NCI-H226 (cell line): Measurements from ENCODE around the gene MAP2K5.

ENCODE experiments used
- DNase-seq: peaks from one replicate; pipeline ENCODE4 v3.0.0-alpha.2; 2015

The MAP2K5 gene

DNA sequence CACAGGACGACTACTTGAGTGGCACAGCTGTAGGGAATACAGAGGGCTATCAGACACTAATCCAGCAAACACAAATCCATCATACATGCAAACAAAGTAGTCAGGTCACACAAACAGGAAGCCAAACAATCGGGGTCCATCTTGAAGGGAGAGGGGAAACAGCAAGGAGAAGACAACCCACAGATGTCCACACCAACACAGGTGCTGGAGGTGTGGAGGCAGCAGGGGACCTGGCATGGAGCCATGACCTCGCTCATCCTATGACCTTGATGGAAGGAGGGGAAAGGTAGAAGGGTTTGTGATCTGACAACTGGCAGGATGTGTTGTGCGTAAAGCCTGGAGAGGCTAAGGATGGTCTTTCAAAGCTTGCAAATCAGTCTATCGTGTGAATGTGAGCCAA is 242.9 kb downstream of the MAP2K5 start:
- DNase-seq, result no peak

DNA sequence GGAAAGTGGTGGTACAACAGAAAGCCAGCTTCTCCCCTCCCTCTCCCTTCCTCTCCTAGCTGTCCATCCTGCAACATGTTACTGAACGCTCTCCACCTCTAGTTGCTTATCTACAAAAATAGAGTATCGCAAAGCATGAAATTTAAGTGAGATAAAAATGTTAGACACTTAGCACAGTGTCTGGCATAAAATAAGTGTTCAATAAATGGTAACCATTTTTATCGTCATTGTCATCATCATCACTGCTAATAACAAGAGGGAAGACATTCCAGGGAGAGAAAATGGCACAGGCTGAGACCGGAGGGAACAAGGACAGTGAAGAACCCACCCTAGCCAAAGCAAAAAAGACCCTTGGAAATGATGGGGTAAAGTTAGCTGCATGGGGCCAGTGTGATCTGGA is 244.1 kb downstream of the MAP2K5 start:
- no peak for DNase-seq

DNA sequence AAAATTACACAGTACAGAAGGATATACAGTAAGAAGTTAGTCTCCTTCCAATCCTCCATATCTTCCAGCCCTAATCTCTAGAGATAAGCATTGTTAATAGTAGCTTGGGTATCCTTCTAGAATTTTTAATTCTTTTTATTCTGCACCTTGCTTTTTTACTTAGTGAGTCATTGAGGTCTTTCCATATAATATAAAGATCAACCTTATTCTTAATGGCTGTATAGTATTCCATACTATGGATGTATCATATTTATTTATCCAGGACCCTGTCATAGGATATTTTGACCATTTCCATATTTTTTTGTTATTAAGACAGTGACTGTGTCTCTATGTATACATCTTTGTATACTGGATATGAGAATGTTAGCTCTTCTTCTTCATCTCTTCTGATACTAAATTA is 246.5 kb downstream of the MAP2K5 start:
- DNase-seq, result no peak

DNA sequence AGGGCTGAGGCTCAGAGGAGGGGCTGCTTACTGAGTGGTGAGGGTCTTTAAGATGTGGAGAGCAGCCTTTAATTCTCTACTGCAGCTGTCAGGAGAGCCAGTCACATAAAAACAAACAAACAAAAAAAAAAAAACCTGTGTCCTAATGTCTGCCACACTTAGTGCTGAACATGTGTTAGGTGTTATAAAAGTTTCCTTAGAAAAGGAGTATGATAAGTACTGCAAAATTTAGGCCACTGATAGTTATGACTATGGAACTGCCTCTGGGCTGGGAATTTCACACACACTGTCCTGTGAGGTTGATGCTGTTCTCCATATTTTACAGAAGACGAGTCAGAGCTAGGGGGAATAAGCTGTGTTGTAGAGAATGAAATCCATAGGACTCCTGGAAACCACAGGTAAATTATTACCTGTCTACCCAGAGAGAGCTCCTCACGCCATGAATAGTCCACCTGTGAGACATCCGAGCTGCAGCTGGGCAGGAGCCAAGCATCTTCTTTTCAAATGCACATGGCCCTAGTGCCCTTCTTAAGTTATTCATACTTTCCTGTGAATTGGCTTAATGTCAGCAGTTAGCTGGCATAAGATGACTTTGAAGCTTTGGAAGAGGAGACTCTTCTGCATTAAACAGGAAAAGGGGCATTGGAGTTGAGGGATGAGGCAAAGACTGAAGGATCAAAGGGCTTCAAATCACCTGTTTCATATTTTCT is 248.3 kb downstream of the MAP2K5 start:
- DNase-seq, result no peak

DNA sequence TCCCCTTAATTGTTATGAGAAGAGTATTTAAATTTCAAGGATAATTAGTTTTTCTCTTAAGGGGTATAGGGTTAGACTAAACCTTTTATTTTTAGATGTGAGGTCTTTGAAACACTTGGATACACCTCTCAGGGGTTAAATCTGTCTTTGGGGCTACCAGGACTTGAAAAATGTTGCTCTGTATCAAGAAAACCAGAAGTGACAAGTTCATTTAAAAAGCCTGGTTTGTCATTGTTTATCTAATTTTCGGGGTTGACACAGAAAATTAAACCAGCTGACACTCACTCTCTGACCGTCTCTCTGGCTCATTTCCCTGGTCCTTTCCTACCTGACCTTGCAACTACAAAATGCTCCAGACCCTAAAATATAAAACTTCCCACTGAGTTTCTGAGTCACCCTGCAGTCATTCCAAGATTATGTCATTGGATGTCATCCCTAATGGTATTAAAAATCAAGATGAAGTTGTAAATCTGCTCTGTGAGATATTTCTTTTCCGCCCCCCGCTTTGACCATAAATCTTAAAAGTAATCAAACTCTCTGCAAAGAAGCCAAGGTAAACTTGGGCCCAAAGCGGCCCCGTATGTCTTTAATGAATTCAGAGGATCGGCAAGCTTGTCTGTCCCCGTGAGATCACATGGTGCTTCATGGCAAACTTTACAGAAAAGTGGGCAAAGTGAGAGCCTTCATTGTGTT is 249.9 kb downstream of the MAP2K5 start:
- no peak for DNase-seq

DNA sequence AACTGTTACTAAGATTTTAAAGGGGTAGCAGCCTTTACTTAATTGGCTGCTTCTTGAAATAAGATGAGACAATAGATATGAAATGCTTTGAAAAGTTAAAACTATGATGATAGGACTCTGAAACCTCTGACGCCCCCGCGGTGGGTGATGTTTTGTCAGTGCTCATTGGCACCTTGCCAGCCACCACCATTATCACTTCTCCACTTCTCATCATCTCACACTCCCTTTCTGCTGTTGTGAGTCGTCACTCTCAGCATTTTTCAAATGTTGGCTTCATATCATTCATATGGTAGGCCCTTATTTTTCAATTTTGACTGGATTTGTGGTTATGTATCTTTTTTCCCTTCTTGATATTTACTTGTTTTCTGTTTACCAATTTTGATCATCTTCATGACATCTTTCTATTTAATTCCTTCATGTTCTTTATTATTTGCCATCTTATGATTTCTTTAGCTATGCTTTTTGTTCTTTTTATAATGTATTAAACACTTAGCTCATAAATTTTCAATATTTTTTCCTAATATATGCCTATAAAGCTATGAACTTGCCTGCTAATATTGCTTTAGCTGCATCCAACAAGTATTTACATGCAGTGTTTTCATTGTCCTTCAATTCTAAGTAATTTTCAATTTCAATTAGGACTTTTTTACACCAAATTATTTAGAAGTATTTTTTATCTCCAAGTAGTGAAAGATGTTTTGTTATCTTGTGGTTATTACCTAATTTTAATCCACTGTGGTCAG is 252.5 kb downstream of the MAP2K5 start:
- peak; percentile 42 for DNase-seq

DNA sequence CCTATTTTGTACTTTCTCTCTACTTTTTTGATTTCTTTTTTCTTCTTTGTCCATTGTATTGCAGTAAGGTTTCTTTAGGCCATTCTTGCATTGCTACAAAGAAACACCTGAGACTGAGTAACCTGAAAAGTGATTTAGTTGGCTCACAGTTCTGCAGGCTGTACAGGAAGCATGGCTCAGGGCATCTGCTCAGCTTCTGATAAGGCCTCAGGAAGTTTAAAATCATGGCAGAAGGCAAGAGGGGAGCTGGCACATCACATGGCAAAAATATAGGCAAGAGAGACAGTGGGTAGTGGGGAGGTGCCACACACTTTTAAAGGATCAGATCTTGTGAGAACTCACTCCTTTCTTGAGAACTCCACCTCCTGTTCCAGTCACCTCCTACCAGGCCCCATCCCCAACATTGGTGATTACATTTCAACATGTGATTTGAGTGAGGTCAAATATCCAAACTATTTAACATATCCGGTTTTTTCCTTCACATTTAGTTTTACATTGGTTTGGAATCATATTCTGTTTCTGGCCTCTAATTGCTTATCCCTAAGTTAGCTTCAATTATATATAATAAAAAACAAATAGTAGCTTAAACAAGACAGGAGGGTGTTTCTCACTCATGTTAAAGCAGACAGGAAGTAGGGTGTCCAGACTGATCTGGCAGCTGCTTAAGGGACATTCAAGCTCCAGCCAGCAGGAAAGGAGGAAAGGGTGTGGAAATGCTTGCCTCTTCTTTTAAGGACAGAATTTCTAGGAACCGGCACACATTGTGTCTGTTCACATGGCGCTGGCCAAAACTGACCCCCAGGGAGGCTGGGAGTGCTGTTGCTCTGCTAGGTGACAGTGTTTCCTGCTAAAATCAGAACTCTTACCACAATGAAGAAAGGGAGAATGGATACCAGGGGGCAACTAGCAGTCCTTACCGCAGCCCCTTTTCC is 254.0 kb downstream of the MAP2K5 start:
- DNase-seq, result no peak

DNA sequence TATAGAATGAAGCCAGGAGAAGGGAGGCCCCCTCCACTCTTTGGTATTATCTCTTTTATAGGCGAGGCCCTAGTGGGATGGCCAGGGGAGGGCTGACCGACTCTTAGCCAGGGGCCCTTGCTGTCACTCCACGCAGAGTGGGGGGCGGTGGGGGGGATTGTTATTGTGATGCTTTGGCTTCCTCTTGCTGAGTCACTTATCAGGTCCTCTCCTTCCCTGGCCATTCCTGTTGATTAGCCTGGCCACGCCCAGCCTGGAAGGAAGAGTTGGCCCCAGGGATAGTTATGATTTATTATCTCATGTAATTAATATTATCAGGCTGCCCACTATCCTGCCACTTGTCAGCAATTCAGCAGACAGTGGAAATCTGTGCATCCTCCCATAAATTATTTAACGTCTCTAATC is 257.3 kb downstream of the MAP2K5 start:
- DNase-seq, result peak; percentile 48

DNA sequence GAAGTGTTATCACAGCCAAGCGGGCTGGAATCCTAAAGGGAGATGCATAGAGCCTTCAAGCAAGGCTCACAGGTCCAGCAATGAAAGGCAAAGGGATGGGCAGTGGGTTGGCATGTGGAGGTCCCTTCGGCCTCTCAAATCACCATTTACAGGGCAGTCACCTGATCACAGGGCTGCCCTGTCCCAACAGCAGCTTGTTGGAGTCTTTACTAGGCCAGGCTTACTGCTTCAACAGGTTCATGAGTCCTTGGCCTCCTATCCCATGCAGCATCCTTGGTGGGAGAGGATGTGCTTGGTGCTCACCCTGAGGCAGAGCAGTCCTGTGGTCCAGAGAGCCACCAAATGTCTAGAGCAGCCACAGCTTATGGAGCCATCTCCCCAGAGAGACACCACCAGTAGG is 258.6 kb downstream of the MAP2K5 start:
- DNase-seq, result no peak

DNA sequence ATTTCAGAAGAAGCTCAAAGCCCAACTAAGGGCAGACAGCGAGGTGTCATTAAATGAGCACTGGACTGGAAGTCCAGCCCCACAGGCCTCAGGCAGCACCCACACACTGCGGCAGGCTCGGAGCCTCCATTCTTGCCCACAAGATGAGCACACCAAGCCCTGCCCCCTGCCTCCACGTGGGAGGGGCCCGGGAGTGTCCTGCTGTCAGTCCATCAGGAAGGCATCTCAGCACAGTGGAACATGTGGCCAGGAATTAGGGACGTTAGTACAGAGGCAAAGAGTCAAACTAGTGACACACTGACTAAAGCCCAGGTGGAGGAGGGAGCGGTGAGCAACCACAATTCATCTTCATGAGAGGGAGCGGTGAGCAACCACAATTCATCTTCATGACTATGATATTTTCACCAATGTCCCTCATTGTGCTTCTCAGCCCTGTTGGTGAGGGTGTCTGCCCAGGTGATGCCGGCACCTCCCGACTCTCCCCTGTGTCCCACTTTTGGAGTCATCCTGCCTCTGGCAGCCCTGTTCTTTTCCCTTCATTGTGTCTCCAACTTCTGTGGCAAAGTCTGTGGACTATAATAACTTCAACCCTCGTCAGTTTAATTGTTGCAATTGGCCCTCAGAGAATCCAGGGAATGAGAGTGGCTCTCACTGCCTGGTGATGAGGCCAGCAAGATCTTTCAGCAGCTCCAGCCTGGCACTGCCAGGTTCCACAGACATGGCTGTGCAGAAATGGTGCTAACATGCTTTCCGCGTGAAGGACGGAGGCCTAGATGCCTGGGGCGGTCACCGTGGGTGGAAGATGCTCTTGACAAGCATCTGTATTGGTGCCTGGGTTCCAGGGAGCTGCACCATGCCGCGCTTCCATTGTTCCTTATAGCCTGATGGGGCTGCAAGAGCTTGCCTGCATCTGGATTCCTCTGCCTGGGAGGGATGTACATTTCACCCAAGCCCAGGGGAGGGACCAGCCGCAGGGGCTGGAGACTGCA is 259.7 kb downstream of the MAP2K5 start:
- DNase-seq, result no peak

DNA sequence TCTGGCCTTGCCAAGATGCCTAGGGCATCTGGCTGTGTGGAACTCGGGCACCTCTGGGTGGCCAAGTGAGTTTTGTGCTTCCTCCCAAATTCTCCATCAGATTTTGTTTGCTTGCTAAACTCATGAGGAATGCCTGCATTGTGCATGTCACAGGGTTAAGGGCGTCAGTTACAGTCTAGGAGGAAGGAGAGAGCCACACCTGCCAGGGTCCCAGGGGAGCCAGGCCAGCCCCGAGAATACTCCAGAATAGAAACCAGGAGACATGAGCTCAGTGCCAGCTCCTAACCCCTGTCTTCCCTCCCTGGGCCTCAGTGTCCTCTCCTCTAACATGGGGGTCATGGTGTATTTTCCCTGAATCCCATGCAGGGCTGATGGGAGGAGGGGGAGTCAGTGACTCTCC is 260.8 kb downstream of the MAP2K5 start:
- DNase-seq, result no peak

DNA sequence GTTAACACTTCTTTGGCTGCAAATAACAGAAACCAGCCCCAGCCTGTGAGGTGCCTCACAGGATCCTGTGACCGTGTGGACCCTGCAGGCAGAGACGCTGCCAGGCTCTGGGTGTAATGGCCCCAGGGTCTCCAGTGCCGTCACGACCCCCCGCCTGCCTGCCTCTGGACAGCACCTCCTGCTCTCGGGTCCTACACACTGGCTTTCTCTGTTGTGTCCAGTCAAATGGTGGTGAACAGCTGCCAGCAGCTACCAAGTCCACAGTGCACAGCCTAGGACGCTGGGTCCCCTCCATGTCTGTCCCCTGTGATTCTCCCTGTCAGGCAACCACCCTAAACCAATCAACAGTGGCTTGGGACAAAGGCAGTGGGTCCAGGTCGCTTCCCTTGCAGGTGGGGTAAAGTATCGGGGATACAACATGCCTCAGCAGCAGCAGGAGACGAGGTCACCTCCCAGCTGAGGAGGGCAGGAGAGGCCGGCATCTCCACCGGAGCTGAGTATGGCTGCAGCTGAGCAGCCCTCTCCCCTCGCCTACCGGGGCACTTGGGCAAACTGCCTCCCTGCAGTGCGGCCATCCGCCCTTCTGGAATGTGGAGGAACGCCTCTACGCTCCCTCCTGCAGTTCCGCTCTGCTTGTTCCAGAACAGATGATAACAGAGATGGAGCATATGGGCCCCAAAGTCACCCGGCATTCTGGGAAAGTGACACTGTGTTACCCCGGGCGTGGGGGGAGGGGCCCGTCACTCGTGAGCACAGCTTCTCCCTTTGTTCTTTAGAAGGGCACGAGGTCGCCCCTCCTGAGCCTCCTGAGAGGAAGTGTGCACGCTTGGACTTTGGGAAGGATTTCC is 261.7 kb downstream of the MAP2K5 start:
- no peak for DNase-seq

DNA sequence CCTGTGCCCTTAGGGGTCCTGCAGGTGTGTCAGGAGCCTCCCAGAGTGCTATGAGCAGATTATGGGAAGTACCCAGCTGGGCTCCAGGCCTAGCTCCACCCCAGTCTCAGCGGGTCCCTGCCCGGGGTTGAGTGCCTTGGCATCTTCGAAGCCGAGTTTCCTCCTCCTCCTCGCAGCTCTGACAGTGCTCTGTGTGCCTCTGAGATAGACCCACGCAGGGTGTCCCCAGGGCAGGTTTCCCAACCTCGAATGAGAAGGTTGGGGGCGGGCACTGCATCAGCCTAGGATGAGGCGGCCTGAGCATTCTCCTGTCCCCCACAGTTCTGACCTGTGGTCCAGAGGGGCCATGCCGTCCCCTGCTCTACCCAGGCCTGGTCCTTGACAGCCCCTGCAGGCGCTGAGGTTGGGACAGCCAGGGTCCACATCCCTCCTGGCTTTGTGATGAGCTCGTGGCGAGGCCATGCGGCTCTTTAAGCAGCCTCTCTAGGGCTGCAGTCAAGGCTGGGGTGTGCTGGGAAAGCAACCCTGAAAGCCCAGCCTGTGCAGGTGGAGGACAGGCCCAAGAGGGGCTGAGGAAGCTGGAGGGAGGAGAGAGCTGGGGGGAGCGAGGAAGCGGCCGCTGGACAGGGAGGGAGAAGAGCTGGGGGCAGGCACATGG is 262.6 kb downstream of the MAP2K5 start:
- DNase-seq, result no peak

DNA sequence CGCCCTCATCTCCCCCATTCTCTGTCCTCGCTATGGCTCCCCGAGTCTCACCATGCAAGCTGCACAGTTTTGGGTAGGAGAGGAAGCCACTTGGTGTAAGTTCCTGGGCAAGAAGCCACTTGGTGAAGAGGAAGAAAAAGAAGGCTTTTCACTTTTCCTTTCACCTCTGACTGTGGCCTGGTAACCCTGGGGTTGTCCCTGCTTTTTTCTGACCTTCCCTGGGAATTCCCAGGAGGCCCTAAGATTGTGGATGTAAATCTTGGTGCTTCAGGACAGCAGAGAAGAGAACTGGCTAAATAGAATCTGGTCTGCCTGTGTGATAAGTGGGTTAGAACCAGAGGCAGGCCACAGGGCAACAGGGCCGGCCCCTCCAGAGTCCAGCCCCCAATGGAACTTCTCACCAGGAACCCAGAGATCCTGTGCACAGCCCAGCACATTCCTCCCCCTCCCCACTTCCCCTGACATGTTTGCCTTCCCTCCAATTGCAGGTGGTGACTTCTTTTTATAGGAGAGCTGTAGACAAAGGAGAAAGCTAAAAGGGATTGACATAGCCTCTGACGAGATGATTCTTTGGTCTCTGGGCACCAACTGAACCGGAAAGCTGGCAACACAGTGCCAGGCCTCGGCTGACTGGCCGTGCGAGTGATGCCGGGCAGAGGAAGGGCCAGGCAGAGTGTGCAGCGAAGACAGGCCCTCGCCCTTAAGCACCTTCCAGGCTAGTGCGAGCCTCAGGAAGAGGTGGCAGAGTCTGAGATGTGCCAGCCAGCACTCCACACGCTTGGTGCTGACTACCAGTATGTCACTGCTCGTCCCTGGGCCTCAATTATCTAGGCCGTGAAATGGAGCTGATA is 263.4 kb downstream of the MAP2K5 start:
- DNase-seq, result no peak

DNA sequence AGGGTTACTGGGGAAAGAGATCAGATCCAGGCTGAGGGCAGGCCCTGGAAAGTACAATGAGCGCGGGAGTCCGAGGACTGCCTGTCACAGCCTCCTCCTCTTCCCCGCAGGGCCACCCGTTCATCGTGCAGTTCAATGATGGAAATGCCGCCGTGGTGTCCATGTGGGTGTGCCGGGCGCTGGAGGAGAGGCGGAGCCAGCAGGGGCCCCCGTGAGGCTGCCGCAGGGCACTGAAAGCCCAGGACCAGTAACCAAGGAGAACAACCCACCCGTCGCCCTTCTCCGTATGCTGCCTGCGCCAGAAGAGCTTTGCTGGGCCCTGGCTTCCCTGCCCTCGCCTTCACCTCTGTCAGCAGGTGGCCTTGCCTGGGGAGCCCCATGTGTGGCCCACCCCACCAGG is 264.0 kb downstream of the MAP2K5 start:
- no peak for DNase-seq

DNA sequence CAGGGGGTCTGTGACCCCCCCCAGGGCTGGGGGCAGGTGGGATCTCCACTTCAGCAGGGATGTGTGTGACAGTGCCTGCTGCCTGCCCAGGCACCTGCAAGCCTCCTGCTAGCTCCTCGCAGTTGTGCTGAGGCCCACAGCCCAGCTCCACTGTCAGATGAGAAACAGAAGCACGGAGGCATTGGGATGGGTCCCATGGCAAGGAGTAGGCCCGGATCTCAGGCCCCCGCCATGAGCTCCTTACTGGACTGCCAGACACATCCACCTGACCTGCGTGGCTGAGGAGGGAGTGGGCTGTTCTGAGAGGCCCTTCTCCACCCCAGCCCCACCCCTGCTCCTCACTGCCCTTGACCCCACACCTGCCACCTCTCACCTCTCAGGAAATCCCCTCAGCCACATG is 264.6 kb downstream of the MAP2K5 start:
- no peak for DNase-seq

DNA sequence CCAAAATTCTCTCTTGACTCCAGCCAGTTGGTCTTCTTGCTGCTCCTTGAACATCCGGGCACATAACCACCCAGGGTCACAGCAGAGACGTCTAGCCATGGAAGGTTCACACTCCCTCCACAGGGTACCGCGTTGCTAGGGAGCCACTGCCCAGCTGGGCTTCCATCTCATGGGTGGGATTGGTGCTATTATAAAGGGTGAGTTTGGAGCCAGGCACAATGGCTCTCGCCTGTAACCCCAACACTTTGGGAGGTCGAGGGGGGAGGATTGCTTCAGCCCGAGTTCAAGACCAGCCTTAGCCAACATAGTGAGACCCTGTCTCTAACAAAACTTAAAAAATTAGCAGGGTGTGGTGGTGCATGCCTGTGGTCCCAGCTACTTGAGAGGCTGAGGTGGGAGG is 265.3 kb downstream of the MAP2K5 start:
- DNase-seq, result no peak

DNA sequence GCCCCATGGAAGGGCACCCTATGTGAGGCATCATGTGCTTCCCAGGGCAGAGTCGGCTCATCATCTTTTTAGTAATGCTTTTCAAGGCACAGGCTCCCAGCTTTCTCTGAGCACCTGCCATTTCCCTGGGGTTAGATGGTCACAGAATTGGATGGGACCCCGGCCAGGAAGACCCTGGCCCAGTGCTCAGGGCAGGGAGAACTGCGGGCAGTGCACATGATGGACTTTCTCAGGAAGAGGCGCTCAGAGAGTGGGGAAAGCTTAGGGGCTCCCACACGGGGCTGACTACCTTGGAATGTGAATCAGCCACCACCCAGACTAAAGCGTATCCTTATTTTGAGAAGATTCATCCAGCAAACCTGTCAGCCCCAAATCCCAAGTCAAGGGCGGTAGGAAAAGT is 266.3 kb downstream of the MAP2K5 start:
- no peak for DNase-seq

DNA sequence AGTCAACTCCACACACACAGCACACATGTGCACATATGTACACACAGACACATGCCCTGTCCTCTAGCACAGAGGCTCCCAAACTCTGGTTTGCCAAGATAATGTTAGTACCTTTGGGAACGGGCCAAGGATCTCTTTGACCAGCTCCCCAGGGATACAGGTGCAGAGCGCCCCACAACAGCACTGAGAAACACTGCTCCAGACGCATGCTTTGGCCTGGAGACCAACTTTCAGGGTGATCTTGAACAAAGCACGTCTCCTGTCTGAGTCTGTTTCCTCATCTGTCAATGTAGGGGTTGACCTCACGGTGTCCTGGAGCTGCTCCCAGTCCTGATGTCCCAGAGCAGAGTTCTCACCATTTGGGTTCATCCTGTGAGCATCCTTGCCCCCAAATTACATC is 266.9 kb downstream of the MAP2K5 start:
- DNase-seq, result no peak
